ENCODE data around the gene ARHGAP26. TPM values are rescaled to one million over a fixed set of nuclear protein-coding genes. Genes with fewer than 3 reads are reported as not detected.

ARHGAP26 gene
- total RNA-seq, 1 donor from 2014 or later = 20.1 TPM

- no peaks in the 10 kb centered on the region for H3K27me3 Mint-ChIP-seq (ENCODE audit: unreplicated experiment)
- H3K27ac Mint-ChIP-seq (ENCODE audit: unreplicated experiment) = no peak overlapping the region
- no peak overlapping the region for H3K4me3 Mint-ChIP-seq (ENCODE audit: unreplicated experiment)
Measured at GRCh38 chr5:142810081-142810480, 39.9 kb downstream of the ARHGAP26 start.

DNA sequence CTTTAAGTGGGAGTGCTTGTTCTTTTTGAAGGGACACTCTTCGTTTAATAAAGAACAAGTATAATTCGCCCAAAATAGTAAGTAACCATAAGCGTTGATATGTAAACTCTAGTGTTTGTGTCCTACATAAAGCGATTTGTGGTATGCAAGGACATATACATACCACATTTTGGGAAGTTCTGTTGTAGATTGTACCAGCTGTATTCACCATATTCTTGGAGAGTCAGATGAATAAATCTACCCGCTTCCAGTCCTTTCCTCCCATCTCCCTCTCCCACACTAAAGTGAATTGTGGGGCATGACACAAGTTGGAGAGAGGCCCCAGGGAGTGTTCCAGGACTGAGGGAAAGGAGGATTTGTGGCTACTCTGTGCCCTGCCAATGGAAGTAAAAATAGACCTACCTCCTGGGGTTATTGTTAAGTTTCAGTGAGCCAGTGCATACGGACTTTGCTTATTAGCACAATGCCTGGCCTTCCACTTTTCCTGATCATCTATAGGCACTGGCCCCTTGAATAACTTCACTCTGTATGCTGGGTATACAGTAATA, 40.6 kb downstream of the ARHGAP26 start:
- no peak for TF ChIP-seq CTCF (IDR thresholded peaks at IDR 0.05; ENCODE audit: partially characterized antibody, unreplicated experiment)
- Mint-ChIP-seq H3K4me1 (ENCODE audit: low read depth, unreplicated experiment) (peaks cover 21% of the 10 kb centered on the region), H3K4me3 (ENCODE audit: unreplicated experiment) (no peak overlapping the region), H3K36me3 (ENCODE audit: unreplicated experiment) (no peaks in the 10 kb centered on the region), H3K27me3 (ENCODE audit: unreplicated experiment) (no peaks in the 10 kb centered on the region), H3K27ac (ENCODE audit: unreplicated experiment) (no peak overlapping the region), H3K9me3 (ENCODE audit: unreplicated experiment) (no peaks in the 10 kb centered on the region)
- DNase-seq = no peak

More at GRCh38 chr5:142810081-142810480, 39.9 kb downstream of the ARHGAP26 start:
- Mint-ChIP-seq H3K4me1 (ENCODE audit: low read depth, unreplicated experiment) (peaks cover 21% of the 10 kb centered on the region), H3K36me3 (ENCODE audit: unreplicated experiment) (no peaks in the 10 kb centered on the region), H3K9me3 (ENCODE audit: unreplicated experiment) (no peaks in the 10 kb centered on the region)
- DNase-seq = no peak
- no peak for TF ChIP-seq CTCF (IDR thresholded peaks at IDR 0.05; ENCODE audit: partially characterized antibody, unreplicated experiment)

DNA sequence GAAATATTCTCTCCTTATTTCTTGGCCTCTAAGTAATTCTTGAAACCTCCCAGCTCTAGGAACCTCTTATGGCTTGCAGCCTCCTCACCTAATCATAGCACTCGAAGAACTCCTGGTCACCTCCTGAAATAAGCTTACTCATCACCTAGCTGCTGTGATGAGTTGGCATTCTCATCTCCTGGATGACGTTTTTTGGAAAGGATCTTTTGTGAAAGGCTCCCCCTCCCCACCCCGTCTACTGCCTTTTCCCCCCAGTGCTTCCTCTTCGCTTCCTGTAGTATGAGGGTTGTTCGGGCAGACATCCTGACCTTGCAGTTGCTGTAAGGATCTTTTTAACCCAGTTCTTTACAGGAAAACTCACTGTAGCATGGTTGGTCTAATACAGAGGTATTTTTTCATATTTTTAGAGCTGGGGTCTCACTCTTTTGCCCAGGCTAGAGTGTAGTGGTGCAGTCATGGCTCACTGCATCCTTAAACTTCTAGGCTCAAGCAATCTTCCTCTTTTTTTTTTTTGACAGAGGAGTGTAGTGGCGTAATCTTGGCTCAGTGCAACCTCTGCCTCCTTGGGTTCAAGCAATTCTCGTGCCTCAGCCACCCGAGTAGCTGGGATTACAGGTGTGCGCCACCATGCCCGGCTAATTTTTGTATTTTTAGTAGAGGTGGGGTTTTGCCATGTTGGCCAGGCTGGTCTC, 41.8 kb downstream of the ARHGAP26 start:
- H3K27ac Mint-ChIP-seq (ENCODE audit: unreplicated experiment) = no peak overlapping the region
- no peak overlapping the region for H3K4me3 Mint-ChIP-seq (ENCODE audit: unreplicated experiment)
- no peak for TF ChIP-seq CTCF (IDR thresholded peaks at IDR 0.05; ENCODE audit: partially characterized antibody, unreplicated experiment)
- H3K27me3 Mint-ChIP-seq (ENCODE audit: unreplicated experiment) = no peaks in the 10 kb centered on the region
- no peak for DNase-seq
- H3K9me3 Mint-ChIP-seq (ENCODE audit: unreplicated experiment) = no peaks in the 10 kb centered on the region
- H3K36me3 Mint-ChIP-seq (ENCODE audit: unreplicated experiment) = no peaks in the 10 kb centered on the region
- H3K4me1 Mint-ChIP-seq (ENCODE audit: low read depth, unreplicated experiment) = peaks cover 22% of the 10 kb centered on the region

DNA sequence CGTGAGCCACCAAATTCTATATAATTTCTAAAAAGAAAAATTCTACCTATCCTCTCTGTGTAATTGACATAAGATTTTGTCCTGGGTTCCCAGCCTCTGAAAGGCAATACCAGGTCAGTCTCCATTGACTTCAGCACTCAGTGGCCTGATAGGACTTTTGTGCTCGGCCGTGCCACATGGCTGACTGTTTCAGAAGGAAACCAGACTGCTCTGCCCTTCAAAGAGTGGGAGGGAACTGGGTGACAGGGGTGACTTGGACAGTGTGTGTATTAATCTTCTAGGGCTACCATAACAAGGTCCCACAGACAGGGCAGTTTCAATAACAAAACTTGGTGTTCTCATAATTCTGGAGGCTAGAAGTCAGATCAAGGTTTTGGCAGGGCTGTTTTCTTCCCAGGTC, 43.0 kb downstream of the ARHGAP26 start:
- no peaks in the 10 kb centered on the region for H3K27me3 Mint-ChIP-seq (ENCODE audit: unreplicated experiment)
- H3K4me1 Mint-ChIP-seq (ENCODE audit: low read depth, unreplicated experiment) = peaks cover 13% of the 10 kb centered on the region
- no peaks in the 10 kb centered on the region for H3K36me3 Mint-ChIP-seq (ENCODE audit: unreplicated experiment)
- DNase-seq = no peak
- H3K4me3 Mint-ChIP-seq (ENCODE audit: unreplicated experiment) = no peak overlapping the region
- no peaks in the 10 kb centered on the region for H3K9me3 Mint-ChIP-seq (ENCODE audit: unreplicated experiment)
- TF ChIP-seq CTCF (IDR thresholded peaks at IDR 0.05; ENCODE audit: partially characterized antibody, unreplicated experiment) = no peak
- no peak overlapping the region for H3K27ac Mint-ChIP-seq (ENCODE audit: unreplicated experiment)

DNA sequence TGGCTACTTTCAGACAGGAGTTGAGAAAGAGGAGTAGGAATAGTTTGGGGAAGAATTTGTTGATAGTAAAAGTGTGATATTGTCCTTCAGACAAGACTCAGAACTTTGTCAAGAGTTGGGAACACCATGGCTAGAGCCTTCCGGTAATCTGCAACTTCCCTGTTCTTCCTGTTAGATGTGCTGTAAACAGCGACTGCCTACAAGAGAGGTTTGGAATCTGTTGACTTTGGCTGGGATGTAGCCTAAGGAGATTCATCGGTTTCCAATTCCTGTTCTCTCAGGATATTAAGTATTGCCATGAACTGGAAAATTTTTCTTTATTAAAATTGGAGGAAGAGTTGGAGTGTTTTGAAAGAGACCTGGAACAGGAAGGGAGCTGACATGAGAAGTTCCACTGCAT, 43.9 kb downstream of the ARHGAP26 start:
- no peak for TF ChIP-seq CTCF (IDR thresholded peaks at IDR 0.05; ENCODE audit: partially characterized antibody, unreplicated experiment)
- Mint-ChIP-seq H3K36me3 (ENCODE audit: unreplicated experiment) (no peaks in the 10 kb centered on the region), H3K27ac (ENCODE audit: unreplicated experiment) (no peak overlapping the region), H3K4me3 (ENCODE audit: unreplicated experiment) (no peak overlapping the region), H3K9me3 (ENCODE audit: unreplicated experiment) (no peaks in the 10 kb centered on the region), H3K27me3 (ENCODE audit: unreplicated experiment) (no peaks in the 10 kb centered on the region), H3K4me1 (ENCODE audit: low read depth, unreplicated experiment) (peaks cover 8% of the 10 kb centered on the region)
- no peak for DNase-seq

All from glutamatergic neuron (in vitro differentiated cells).